ENCODE measurements around the gene CATSPERE.
"Not testable (repeated sequence)": the region's sequence is repeated elsewhere in the genome, so short reads cannot be mapped to it uniquely, and the experiment has no call there.

The CATSPERE gene

DNA sequence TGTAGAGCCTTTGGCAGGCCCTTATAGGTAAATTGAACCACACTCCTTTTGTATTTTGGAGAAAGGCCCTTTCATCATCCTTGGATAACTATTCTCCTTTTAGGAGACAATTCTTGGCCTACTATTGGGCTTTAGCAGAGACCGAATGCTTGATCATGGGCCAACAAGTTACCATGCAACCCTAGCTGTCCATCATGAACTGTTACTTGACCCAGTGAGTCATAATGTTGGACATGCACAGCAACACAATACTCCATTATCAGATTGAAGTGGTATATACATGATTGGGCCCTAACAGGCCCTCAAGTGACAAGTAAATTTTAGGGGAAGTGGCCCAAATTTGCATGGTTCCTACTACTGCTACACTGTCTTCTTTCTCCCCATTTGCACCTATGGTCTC is 84.4 kb downstream of the CATSPERE start:
- no peak for DNase-seq (ENCODE audit: low read depth in 2 of 2)

DNA sequence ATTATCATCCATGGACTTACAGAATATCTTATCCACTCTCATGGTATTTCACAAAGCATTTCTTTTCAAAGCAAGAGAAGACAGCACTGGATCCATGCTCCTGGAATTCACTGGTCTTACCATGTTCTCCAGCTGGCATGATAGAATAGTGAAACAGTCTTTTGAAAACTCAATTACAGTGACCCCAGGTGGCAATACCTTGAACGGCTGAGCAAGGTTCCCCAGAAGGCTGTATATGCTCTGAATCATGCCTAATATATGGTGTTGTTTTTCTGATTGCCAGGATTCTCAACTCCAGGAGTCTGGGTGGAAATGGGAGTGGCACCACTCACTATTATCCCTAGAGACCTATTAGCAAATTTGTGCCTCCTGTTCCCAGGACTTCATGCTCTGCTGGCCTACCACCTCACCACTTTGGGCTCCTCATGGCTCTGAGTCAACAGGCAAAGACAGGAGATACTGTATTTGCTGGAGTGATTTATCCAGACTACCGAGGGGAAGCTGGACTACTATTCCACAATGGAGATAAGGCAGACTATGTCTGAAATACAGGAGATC is 87.6 kb downstream of the CATSPERE start:
- DNase-seq (ENCODE audit: low read depth in 2 of 2), result no peak

GRCh38 chr1:244552336-244552735 is 91.3 kb downstream of the CATSPERE start:
- no peak for DNase-seq (ENCODE audit: low read depth in 2 of 2)

- no peak for DNase-seq (ENCODE audit: low read depth in 2 of 2)
These were observed 95.2 kb downstream of the CATSPERE start for GRCh38 chr1:244556263-244556662.

GRCh38 chr1:244557565-244557964 is 96.5 kb downstream of the CATSPERE start:
- DNase-seq (ENCODE audit: low read depth in 2 of 2), result no peak

GRCh38 chr1:244559561-244559960 is 98.5 kb downstream of the CATSPERE start:
- no peak for DNase-seq (ENCODE audit: low read depth in 2 of 2)

- DNase-seq (ENCODE audit: low read depth in 2 of 2), result not testable (repeated sequence)
These were observed 101.8 kb downstream of the CATSPERE start for GRCh38 chr1:244562877-244563276.

DNA sequence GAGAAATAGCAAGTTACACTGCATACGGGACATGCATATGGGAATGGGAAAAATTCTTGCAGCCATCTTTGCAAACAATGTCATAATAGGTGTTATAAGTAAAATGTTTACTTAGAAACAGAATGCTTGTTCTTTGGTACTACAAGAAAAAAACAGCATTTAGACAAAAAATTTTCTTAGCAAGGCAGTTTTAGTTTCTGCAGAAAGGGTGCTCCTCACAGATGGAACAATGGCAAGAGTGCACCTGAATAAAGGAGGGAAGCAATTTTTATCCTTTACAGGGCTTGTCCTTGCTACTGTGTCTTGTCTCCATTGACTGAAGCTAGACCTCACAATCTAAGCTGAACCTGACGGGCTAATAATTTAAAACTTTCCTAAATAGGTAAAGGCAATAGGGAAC is 112.7 kb downstream of the CATSPERE start:
- no peak for DNase-seq (ENCODE audit: low read depth in 2 of 2)

DNA sequence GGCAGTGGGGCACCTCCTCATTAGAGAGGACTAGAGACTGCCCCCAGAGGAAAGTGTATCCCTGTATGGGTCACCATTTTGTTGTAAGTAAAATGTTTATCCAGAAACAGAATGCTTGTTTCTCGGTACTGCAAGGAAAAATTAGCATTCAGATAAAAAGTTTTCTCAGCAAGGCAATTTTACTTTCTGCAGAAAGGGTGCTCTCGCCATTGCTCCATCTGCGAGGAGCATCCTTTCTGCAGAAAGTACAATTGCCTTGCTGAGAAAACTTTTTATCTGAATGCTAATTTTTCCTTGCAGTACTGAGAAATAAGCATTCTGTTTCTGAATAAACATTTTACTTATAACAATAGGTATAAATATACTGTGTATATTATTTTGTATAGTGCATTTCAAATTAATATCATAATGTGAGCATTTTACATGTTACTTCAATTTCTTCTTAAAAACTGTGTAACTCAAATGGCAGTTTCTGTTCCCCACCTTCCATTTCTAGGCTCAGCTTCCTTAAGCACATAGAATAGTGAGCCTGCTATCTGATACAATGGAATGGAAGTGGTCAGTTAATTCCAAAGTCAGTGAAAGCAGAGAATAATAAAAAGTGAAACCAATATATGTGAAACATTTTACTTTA is 115.3 kb downstream of the CATSPERE start:
- DNase-seq (ENCODE audit: low read depth in 2 of 2), result no peak

GRCh38 chr1:244578205-244578604 is 117.1 kb downstream of the CATSPERE start:
- DNase-seq (ENCODE audit: low read depth in 2 of 2), result not testable (repeated sequence)

DNA sequence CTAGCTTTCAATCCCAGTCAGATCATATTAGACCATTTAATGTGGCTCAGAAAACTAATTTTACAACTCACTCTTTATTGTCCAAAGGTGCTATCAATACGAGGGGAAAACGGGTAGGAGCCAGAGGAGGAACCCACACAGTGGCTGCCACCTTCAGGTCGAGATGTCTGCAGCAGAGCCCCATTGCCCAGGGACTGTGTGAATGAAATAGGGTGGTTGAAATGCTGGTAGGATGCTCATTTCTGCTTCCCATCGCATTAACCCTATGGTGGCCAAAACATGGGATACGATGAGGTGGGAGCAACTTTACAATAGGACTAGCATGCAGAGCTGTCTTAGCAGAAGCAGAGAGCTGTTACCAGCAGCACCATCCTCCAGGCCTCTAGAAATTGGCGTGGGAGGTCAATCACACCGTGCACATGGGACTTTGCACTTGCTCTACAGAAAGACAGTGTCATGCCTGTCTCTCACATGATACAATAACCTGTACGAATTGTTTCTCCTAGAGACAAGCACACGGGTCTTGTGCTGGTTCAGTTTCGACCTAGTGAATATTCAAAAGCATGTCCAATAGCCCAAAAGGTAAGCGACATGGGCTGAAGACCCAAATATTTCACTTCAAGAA is 122.4 kb downstream of the CATSPERE start:
- DNase-seq (ENCODE audit: low read depth in 2 of 2), result no peak

DNA sequence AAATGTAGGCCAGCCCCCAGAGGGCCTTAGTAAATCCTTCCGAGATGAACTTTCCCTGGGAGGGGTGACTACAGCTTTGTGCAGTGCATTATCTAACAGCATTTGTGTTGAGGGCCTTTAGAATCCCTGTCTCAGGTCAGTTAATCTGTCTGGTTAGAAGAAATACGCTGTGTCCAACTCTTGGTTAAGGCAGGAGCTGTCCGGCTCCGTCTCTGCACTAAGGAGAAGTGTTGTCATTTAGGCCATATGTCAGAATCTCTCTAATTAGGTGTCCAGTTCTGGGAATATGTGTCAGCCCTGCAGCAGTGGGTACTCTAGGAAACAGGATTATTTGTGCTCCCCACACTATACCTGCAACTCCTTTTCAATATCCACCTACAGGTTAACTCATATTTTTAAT is 124.8 kb downstream of the CATSPERE start:
- DNase-seq (ENCODE audit: low read depth in 2 of 2), result no peak

DNA sequence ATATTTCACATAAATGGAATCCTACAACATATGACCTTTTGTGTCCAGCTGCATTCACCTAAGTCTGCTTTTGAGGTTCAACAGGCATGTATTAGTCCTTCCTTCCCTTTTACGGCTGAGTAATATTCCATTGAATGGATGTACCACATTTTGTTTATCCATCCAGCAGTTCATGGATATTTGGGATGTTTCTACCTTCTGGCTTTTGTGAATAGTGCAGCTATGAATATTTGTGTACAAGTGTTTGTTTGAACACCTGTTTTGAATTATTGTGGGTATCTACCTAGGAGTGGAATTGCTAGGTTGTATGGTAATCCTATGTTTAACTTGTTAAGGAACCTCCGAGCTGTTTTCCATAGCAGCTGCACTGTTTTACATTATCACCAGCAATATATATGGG is 129.6 kb downstream of the CATSPERE start:
- DNase-seq (ENCODE audit: low read depth in 2 of 2), result no peak

- DNase-seq (ENCODE audit: low read depth in 2 of 2), result no peak
These were observed 137.5 kb downstream of the CATSPERE start for GRCh38 chr1:244598611-244599010.

GRCh38 chr1:244599937-244600350 is 138.9 kb downstream of the CATSPERE start:
- peak; percentile 81 to 83 for DNase-seq (ENCODE audit: low read depth in 2 of 2)

DNA sequence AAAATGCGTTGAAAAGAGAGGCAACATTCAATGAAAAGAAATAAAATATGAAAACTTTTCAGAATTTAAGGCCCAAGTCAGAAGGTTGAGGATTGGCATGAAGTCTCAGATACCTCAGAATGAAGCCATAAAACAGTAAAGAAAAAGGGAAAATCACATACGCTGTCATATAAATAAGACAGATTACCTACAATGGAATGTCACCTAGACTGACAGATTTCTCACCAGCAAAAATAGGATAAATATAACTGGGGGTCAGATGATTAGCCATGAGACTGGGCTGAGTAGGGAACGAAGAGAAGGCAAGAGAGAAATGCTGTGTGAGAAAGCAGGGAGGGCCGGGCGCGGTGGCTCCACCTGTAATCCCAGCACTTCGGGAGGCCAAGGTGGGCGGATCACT is 140.3 kb downstream of the CATSPERE start:
- DNase-seq (ENCODE audit: low read depth in 2 of 2), result no peak

DNA sequence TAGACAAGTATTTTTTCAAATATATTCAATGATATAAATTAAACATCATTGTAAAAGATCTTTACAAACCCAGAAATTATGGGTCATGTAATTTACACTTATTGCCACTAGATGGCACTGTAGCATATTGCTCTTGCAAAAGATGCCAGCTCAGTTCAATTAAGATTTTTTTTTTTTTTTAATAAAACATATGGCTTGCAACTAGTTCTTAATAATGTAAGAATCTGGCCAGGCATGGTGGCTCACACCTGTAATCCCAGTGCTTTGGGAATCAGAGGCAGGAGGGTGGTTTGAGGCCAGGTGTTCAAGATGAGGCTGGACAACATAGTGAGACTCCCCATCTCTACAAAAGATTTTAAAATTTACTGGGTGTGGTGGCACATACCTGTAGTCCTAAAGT is 142.4 kb downstream of the CATSPERE start:
- DNase-seq (ENCODE audit: low read depth in 2 of 2), result peak; percentile 4 to 7

- no peak for DNase-seq (ENCODE audit: low read depth in 2 of 2)
These were observed 144.8 kb downstream of the CATSPERE start for GRCh38 chr1:244605835-244606370.

DNA sequence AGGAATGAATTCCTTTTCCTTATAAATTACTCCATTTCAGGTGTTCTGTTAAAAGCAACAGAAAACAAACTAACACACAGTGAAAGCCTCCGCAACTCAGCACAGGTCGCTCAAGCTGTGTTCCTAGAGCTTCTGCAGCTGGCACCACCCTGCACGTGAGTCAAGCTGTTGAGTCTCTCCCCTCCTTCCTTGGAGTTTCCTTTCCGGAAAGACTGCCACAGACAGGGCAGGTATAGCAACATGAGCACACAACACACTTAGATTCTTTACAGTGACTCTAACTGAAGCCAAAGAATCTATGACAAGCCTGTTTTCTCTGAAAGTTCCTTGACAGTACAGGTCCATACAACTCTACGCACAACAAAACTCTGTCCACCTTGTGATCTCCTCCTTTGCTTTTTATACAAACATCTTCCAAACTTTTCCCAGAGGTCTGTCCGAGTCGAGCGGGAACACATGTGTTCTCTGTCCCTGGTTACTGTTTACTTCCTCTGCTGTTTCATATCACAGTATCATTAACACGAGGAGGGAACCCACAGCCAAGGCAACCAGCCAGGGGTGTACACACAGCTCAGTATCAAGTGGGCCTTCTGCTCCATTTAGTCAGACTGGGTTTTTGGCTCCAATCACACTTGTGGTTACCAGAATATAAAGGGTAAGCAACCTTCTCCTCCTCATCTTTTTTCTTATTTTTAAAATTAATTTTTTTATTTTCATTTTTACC is 153.2 kb downstream of the CATSPERE start:
- DNase-seq (ENCODE audit: low read depth in 2 of 2), result no peak

DNA sequence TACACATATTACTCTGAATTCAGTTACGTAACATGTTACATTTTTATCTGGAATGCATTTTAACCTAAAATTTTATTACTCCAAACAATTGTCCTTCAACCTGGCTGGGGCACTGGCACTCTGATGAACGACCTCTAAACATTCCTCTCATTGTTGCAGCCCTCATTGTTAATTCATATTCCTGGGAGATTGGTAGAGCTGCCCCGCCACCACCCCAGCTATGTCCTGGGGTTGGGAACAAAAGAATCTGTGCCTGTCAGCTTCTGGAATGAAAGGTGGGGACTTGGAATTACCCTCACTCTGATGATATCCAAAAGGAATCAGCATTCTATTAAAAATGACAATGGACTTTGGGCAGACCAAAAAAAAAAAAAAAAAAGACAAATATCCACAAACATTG is 153.8 kb downstream of the CATSPERE start:
- no peak for DNase-seq (ENCODE audit: low read depth in 2 of 2)

- DNase-seq (ENCODE audit: low read depth in 2 of 2), result no peak
These were observed 154.2 kb downstream of the CATSPERE start for GRCh38 chr1:244615301-244615700.

GRCh38 chr1:244626709-244627108 is 165.6 kb downstream of the CATSPERE start:
- DNase-seq (ENCODE audit: low read depth in 2 of 2), result no peak

DNA sequence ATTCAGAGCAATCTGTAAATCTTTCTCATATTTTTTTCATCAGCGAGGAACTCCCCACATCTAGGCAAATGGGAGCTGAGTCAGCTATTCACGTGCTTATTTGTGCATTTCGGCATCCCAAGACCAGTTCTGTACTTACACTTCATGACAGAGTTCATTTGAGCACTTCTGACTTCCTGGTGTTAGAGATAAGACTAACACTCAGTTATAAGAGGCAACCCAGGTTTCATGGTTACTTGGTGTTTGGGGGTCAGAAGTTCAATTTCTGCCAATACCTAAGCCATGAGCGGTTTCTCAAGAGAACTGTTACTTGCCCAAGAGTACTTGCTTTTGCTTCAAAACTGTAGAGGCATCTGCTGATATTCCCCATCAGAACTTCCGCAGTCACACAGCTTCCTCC is 167.7 kb downstream of the CATSPERE start:
- no peak for DNase-seq (ENCODE audit: low read depth in 2 of 2)
